Activated T-cell treated with anti-CD3 and anti-CD28 coated beads, Interleukin-2, amount 50 U/mL, for 24 hours (primary cell): ENCODE data around the gene STH.

ENCODE experiments used
- DNase-seq: peaks from one replicate; pipeline ENCODE4 v3.0.0-alpha.2; 2020
- H3K27ac Mint-ChIP-seq: 2 replicates; pipeline ENCODE4 v1.8.0; 2020; ENCODE audit warnings: mild to moderate bottlenecking, mixed read lengths
- H3K27me3 Mint-ChIP-seq: 2 replicates; pipeline ENCODE4 v1.8.0; 2020; ENCODE audit warnings: mixed read lengths
- H3K36me3 Mint-ChIP-seq: 2 replicates; pipeline ENCODE4 v1.8.0; 2020; ENCODE audit warnings: low read depth, mixed read lengths
- H3K4me1 Mint-ChIP-seq: 2 replicates; pipeline ENCODE4 v1.8.0; 2020; ENCODE audit warnings: low read depth, mixed read lengths
- H3K4me3 Mint-ChIP-seq: 2 replicates; pipeline ENCODE4 v1.8.0; 2020; ENCODE audit warnings: mild to moderate bottlenecking, moderate library complexity, mixed read lengths
- H3K9me3 Mint-ChIP-seq: 2 replicates; pipeline ENCODE4 v1.8.0; 2020; ENCODE audit warnings: mixed read lengths

Gene STH

DNA sequence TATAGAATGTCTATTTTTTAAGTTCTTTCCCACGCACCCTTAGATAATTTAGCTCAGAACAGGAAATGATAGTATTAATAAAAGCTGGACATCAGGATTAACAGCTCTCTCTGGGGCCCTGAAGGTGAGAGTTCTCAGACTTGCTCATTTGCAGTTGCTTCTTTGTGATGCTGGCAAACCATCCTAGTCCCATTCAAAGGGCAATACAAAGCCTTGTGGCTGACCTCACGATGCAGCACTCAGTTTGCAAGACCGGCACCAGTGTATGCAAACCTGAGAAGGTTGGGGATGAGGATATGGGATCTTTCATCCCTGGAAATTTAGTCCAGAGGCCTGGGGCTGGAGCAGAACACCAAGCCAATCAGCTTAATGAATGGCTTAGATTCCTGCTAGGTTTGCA is 29.3 kb downstream of the STH start:
- DNase-seq, result no peak
- peak overlapping the region; percentile 70 for H3K27ac Mint-ChIP-seq
- H3K4me3 Mint-ChIP-seq, result no peak overlapping the region
- no peaks in the 10 kb centered on the region for H3K9me3 Mint-ChIP-seq
- H3K27me3 Mint-ChIP-seq, result no peaks in the 10 kb centered on the region
- peaks cover 7% of the 10 kb centered on the region for H3K4me1 Mint-ChIP-seq
- peaks cover 81% of the 10 kb centered on the region for H3K36me3 Mint-ChIP-seq

GRCh38 chr17:46028981-46029565 is 30.0 kb downstream of the STH start:
- peak overlapping the region; percentile 45 for H3K27ac Mint-ChIP-seq
- no peaks in the 10 kb centered on the region for H3K27me3 Mint-ChIP-seq
- no peak overlapping the region for H3K4me3 Mint-ChIP-seq
- DNase-seq, result no peak
- peaks cover 7% of the 10 kb centered on the region for H3K4me1 Mint-ChIP-seq
- no peaks in the 10 kb centered on the region for H3K9me3 Mint-ChIP-seq
- peaks cover 84% of the 10 kb centered on the region for H3K36me3 Mint-ChIP-seq

DNA sequence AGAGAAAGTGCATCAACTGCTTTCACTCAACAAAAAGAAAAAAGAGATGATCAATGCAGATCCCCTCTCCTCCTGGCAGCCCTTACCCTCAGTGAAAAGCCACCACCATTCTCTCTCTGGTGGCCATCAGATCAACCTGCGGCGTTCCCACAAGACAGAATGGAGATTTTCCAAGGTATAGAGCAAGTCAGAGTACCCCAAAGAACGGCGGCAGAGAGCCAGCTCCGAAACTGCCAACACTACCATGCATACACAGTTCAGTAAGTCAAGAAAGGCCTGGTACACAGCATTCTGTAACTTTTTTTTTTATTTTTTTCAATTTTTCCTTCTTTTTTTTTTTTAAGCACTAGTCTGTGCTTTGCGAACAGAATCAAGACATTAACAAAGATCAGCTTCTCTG is 30.6 kb downstream of the STH start:
- no peak overlapping the region for H3K4me3 Mint-ChIP-seq
- peak overlapping the region; percentile 45 for H3K27ac Mint-ChIP-seq
- no peaks in the 10 kb centered on the region for H3K9me3 Mint-ChIP-seq
- no peak for DNase-seq
- peaks cover 89% of the 10 kb centered on the region for H3K36me3 Mint-ChIP-seq
- H3K4me1 Mint-ChIP-seq, result peaks cover 7% of the 10 kb centered on the region
- H3K27me3 Mint-ChIP-seq, result no peaks in the 10 kb centered on the region

- peak overlapping the region; percentile 56 for H3K27ac Mint-ChIP-seq
- no peaks in the 10 kb centered on the region for H3K27me3 Mint-ChIP-seq
- H3K9me3 Mint-ChIP-seq, result no peaks in the 10 kb centered on the region
- no peak overlapping the region for H3K4me3 Mint-ChIP-seq
- peaks cover 94% of the 10 kb centered on the region for H3K36me3 Mint-ChIP-seq
- peaks cover 16% of the 10 kb centered on the region for H3K4me1 Mint-ChIP-seq
- DNase-seq, result no peak
These were observed 31.7 kb downstream of the STH start for GRCh38 chr17:46030752-46031151.

DNA sequence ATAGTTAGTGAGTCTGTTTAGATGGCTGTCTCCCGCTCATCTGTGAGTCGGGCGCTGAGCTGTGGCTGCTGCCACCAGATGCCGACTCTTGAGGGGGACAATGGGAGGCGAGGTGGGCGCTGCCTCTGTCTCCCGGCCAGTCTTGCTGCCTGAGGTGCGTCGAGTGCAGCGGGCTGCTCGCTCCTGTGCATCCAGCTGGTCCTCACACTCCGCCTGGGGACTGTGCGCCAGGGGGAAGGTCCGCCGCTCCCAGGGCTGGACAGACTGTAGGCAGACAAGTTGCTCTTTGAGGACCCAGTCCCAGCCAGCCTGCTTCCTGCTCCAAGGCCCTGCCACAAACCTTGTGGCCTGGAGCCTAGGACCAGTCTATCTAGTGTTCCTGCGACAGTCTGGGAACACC is 32.4 kb downstream of the STH start:
- peaks cover 95% of the 10 kb centered on the region for H3K36me3 Mint-ChIP-seq
- H3K27me3 Mint-ChIP-seq, result no peaks in the 10 kb centered on the region
- H3K27ac Mint-ChIP-seq, result peak overlapping the region; percentile 45
- DNase-seq, result no peak
- H3K4me3 Mint-ChIP-seq, result no peak overlapping the region
- no peaks in the 10 kb centered on the region for H3K9me3 Mint-ChIP-seq
- peaks cover 20% of the 10 kb centered on the region for H3K4me1 Mint-ChIP-seq

- H3K4me3 Mint-ChIP-seq, result no peak overlapping the region
- DNase-seq, result no peak
- peaks cover 98% of the 10 kb centered on the region for H3K36me3 Mint-ChIP-seq
- H3K4me1 Mint-ChIP-seq, result peaks cover 20% of the 10 kb centered on the region
- peak overlapping the region; percentile 3 for H3K27ac Mint-ChIP-seq
- no peaks in the 10 kb centered on the region for H3K27me3 Mint-ChIP-seq
- no peaks in the 10 kb centered on the region for H3K9me3 Mint-ChIP-seq
These were observed 32.9 kb downstream of the STH start for GRCh38 chr17:46031920-46032319.

- Mint-ChIP-seq H3K9me3 (no peaks in the 10 kb centered on the region), H3K36me3 (peaks cover 99% of the 10 kb centered on the region), H3K4me3 (no peak overlapping the region), H3K27ac (peak overlapping the region; percentile 3), H3K27me3 (no peaks in the 10 kb centered on the region), H3K4me1 (peaks cover 20% of the 10 kb centered on the region)
- no peak for DNase-seq
These were observed 33.9 kb downstream of the STH start for GRCh38 chr17:46032909-46033308.

GRCh38 chr17:46033392-46033791 is 34.3 kb downstream of the STH start:
- no peaks in the 10 kb centered on the region for H3K27me3 Mint-ChIP-seq
- peak overlapping the region; percentile 63 for H3K27ac Mint-ChIP-seq
- H3K4me3 Mint-ChIP-seq, result no peak overlapping the region
- H3K9me3 Mint-ChIP-seq, result no peaks in the 10 kb centered on the region
- H3K4me1 Mint-ChIP-seq, result peaks cover 18% of the 10 kb centered on the region
- H3K36me3 Mint-ChIP-seq, result peaks cover 99% of the 10 kb centered on the region
- no peak for DNase-seq

DNA sequence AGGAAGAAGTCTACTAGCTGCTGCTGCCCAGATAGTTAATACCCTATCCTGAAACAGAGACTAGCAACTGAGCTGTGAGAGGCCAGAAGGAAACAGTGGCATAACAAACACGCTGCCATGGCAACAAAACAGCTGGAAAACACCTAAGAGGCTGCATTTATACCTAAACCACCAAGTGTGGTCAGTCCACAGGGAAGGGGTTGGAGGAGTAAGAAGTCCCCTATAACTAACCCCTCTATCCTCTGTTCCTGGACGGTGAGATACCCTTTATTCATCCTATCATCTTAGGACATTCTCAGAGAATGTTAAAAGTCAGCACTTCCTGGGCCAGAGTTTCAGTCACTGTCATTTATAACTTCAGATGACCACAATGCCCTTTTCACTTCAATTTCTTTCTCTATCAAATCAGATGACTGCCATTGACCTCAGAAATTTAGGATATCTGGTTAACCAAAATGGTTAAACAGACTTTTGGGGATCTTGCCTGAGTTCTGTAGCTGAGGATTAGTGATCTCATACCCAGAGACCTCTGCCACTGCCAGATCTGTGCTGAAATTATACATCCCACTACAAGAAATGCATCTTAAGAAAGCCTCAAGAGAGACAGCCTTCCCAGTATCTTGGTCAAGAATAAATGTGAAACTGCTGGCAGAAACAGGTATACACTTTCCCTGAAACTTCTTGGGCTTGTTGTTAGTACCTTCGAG is 36.2 kb downstream of the STH start:
- Mint-ChIP-seq H3K27ac (peak overlapping the region; percentile 79), H3K36me3 (peaks cover 100% of the 10 kb centered on the region), H3K27me3 (no peaks in the 10 kb centered on the region), H3K4me3 (no peak overlapping the region), H3K4me1 (peaks cover 12% of the 10 kb centered on the region), H3K9me3 (no peaks in the 10 kb centered on the region)
- DNase-seq, result no peak

DNA sequence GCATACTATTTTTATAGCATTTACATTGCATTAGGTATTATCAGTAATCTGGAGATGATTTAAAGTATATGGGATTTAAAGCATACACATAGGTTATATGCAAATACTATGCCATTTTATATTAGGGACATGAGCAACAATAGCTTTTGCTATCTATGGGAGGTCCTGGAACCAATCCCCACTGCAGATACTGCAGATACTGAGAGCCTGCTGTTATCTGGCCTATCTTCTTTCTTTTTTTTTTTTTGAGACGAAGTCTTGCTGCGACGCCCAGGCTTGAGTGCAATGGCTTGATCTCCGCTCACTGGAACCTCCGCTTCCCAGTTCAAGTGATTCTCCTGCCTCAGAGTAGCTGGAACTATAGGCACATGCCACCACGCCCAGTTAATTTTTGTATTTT is 37.4 kb downstream of the STH start:
- no peak overlapping the region for H3K27ac Mint-ChIP-seq
- H3K4me1 Mint-ChIP-seq, result peaks cover 12% of the 10 kb centered on the region
- no peak for DNase-seq
- no peaks in the 10 kb centered on the region for H3K27me3 Mint-ChIP-seq
- no peak overlapping the region for H3K4me3 Mint-ChIP-seq
- H3K36me3 Mint-ChIP-seq, result peaks cover 100% of the 10 kb centered on the region
- H3K9me3 Mint-ChIP-seq, result no peaks in the 10 kb centered on the region

DNA sequence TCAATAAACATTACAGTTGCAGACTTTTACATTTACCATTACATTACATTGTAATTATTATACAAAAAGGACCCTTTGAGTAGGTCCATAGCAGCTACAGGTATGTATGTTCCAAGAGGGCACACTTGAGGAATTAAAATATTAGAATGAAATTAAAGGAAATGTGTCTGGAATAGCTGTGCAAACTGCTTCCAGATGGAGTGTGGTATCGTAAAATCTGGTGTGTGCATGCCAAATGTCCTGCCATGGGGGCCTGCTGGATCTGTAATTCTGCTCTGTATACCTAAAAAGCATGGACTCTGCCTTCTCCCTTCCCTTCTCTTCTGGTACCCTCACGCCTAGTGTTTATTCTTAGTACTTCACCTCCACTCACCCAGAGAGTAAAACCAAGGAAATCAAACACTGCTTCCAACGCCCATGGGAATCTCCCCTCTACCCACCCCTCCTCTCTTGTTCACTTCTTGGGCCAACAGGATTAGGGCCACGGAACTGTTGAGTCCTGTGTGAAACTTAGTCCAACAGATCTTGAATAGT is 38.7 kb downstream of the STH start:
- Mint-ChIP-seq H3K27ac (peak overlapping the region; percentile 38), H3K4me1 (peaks cover 12% of the 10 kb centered on the region), H3K9me3 (no peaks in the 10 kb centered on the region), H3K4me3 (no peak overlapping the region), H3K36me3 (peaks cover 98% of the 10 kb centered on the region), H3K27me3 (no peaks in the 10 kb centered on the region)
- DNase-seq, result no peak

DNA sequence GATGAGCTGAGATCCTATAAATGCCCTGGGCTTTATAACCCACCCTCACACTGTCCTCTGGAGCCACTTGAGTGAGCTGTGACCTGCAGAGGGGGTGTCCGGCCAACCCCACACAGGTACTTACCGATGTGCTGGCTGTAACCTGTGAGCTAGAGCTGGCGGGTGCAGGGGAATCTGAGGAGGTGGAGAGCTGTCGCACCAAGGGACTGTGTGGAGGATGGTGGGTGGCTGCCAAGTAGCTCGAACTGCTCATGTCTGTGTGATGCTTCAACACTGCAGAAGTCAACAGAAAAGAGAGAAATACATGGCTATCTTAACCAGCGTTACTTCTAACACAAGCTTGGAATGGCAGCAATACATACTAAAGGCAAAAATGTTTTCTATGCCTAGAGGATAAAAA is 39.4 kb downstream of the STH start:
- Mint-ChIP-seq H3K9me3 (no peaks in the 10 kb centered on the region), H3K36me3 (peaks cover 98% of the 10 kb centered on the region), H3K4me1 (peaks cover 13% of the 10 kb centered on the region), H3K27ac (peak overlapping the region; percentile 38), H3K27me3 (no peaks in the 10 kb centered on the region), H3K4me3 (no peak overlapping the region)
- DNase-seq, result no peak

- H3K9me3 Mint-ChIP-seq, result no peaks in the 10 kb centered on the region
- no peak for DNase-seq
- H3K4me1 Mint-ChIP-seq, result peaks cover 17% of the 10 kb centered on the region
- peaks cover 98% of the 10 kb centered on the region for H3K36me3 Mint-ChIP-seq
- H3K4me3 Mint-ChIP-seq, result no peak overlapping the region
- no peaks in the 10 kb centered on the region for H3K27me3 Mint-ChIP-seq
- no peak overlapping the region for H3K27ac Mint-ChIP-seq
These were observed 39.9 kb downstream of the STH start for GRCh38 chr17:46038937-46039336.

- Mint-ChIP-seq H3K36me3 (peaks cover 98% of the 10 kb centered on the region), H3K9me3 (no peaks in the 10 kb centered on the region), H3K4me3 (no peak overlapping the region), H3K27ac (peak overlapping the region; percentile 79), H3K4me1 (peaks cover 25% of the 10 kb centered on the region), H3K27me3 (no peaks in the 10 kb centered on the region)
- DNase-seq, result no peak
These were observed 40.6 kb downstream of the STH start for GRCh38 chr17:46039592-46040186.

GRCh38 chr17:46042246-46042645 is 43.2 kb downstream of the STH start:
- Mint-ChIP-seq H3K27me3 (no peaks in the 10 kb centered on the region), H3K4me1 (peaks cover 29% of the 10 kb centered on the region), H3K27ac (peak overlapping the region; percentile 50), H3K36me3 (peaks cover 94% of the 10 kb centered on the region), H3K4me3 (no peak overlapping the region), H3K9me3 (no peaks in the 10 kb centered on the region)
- DNase-seq, result no peak
